RWPE2 (cell line): ENCODE measurements around the gene ASTN2.

Experiments
- ATAC-seq: fragments of 200-7000 bp; cut with Tn5 transposase; 3 replicates; pipeline ENCODE4 v1.9.1; 2021; ENCODE audit warnings: low read depth
- DNase-seq: peaks from one replicate; pipeline ENCODE4 v3.0.0-alpha.2; 2020; ENCODE audit warnings: low spot score
- H3K27ac ChIP-seq: fragments of 450-650 bp; 2 replicates; pipeline ENCODE4 v1.5.1; 2017; ENCODE audit warnings: mild to moderate bottlenecking; ENCODE audit not compliant: poor library complexity, severe bottlenecking
- H3K27me3 ChIP-seq: fragments of 250-450 bp; sonication (Bioruptor Pico); 2 replicates; pipeline ENCODE4 v1.5.1; 2021; ENCODE audit warnings: mild to moderate bottlenecking, moderate library complexity; ENCODE audit not compliant: insufficient read depth, poor library complexity, severe bottlenecking
- H3K36me3 ChIP-seq: fragments of 250-450 bp; sonication (Bioruptor Pico); 2 replicates; pipeline ENCODE4 v1.5.1; 2020; ENCODE audit warnings: low read depth, mild to moderate bottlenecking, moderate library complexity
- H3K4me1 ChIP-seq: fragments of 250-450 bp; sonication (Bioruptor Pico); 2 replicates; pipeline ENCODE4 v1.5.1; 2021; ENCODE audit warnings: mild to moderate bottlenecking, moderate library complexity; ENCODE audit not compliant: insufficient read depth, poor library complexity, severe bottlenecking
- H3K4me3 ChIP-seq: fragments of 250-450 bp; sonication (Bioruptor Pico); 2 replicates; pipeline ENCODE4 v1.5.1; 2021; ENCODE audit warnings: mild to moderate bottlenecking, moderate library complexity; ENCODE audit not compliant: severe bottlenecking
- H3K9me3 ChIP-seq: fragments of 250-450 bp; sonication (Bioruptor Pico); 2 replicates; pipeline ENCODE4 v1.5.1; 2021; ENCODE audit warnings: mild to moderate bottlenecking, moderate library complexity; ENCODE audit not compliant: severe bottlenecking
- CTCF ChIP-seq: fragments of 450-650 bp; IDR thresholded peaks from one replicate; pipeline ENCODE4 v1.5.1; 2017; ENCODE audit warnings: mild to moderate bottlenecking, moderate library complexity; ENCODE audit not compliant: poor library complexity, severe bottlenecking

The ASTN2 gene

GRCh38 chr9:117034866-117035265 lies 380.0 kb downstream of the ASTN2 start:
- ATAC-seq, result peak; percentile 57; the same call in 1 of the 3 replicates
- DNase-seq, result no peak
- H3K27me3 ChIP-seq, result no peaks in the 10 kb centered on the region
- H3K27ac ChIP-seq, result no peak overlapping the region
- H3K4me3 ChIP-seq, result no peak overlapping the region
- H3K9me3 ChIP-seq, result no peaks in the 10 kb centered on the region
- no peaks in the 10 kb centered on the region for H3K4me1 ChIP-seq
- no peak for TF ChIP-seq CTCF
- H3K36me3 ChIP-seq, result no peaks in the 10 kb centered on the region

GRCh38 chr9:117030254-117030768 lies 384.5 kb downstream of the ASTN2 start:
- TF ChIP-seq CTCF, result no peak
- H3K9me3 ChIP-seq, result no peaks in the 10 kb centered on the region
- ATAC-seq (no peak), DNase-seq (no peak)
- H3K27ac ChIP-seq, result no peak overlapping the region
- H3K36me3 ChIP-seq, result no peaks in the 10 kb centered on the region
- H3K27me3 ChIP-seq, result no peaks in the 10 kb centered on the region
- no peaks in the 10 kb centered on the region for H3K4me1 ChIP-seq
- no peak overlapping the region for H3K4me3 ChIP-seq

- no peaks in the 10 kb centered on the region for H3K4me1 ChIP-seq
- H3K9me3 ChIP-seq, result no peaks in the 10 kb centered on the region
- no peaks in the 10 kb centered on the region for H3K27me3 ChIP-seq
- no peak for DNase-seq
- H3K4me3 ChIP-seq, result no peak overlapping the region
- no peak for TF ChIP-seq CTCF
- H3K27ac ChIP-seq, result no peak overlapping the region
- no peaks in the 10 kb centered on the region for H3K36me3 ChIP-seq
- no peak for ATAC-seq
Measured at GRCh38 chr9:117029341-117029740, 385.5 kb downstream of the ASTN2 start.

- ATAC-seq, result no peak
- H3K36me3 ChIP-seq, result no peaks in the 10 kb centered on the region
- H3K4me1 ChIP-seq, result no peaks in the 10 kb centered on the region
- DNase-seq, result no peak
- H3K9me3 ChIP-seq, result no peaks in the 10 kb centered on the region
- H3K4me3 ChIP-seq, result no peak overlapping the region
- no peak overlapping the region for H3K27ac ChIP-seq
- TF ChIP-seq CTCF, result no peak
- no peaks in the 10 kb centered on the region for H3K27me3 ChIP-seq
Measured at GRCh38 chr9:117028103-117028858, 386.6 kb downstream of the ASTN2 start.

GRCh38 chr9:117021906-117022305 lies 393.0 kb downstream of the ASTN2 start:
- H3K9me3 ChIP-seq, result no peaks in the 10 kb centered on the region
- no peak overlapping the region for H3K4me3 ChIP-seq
- ATAC-seq (0 out of 3 replicates have a peak, but pooled peaks have one; percentile 45), DNase-seq (no peak)
- H3K4me1 ChIP-seq, result no peaks in the 10 kb centered on the region
- H3K27me3 ChIP-seq, result no peaks in the 10 kb centered on the region
- H3K27ac ChIP-seq, result no peak overlapping the region
- TF ChIP-seq CTCF, result peak; percentile 31
- no peaks in the 10 kb centered on the region for H3K36me3 ChIP-seq
